ENCODE results near the gene ANTKMT. TPM values are rescaled to one million over a fixed set of nuclear protein-coding genes. Genes with fewer than 3 reads are reported as not detected.

ANTKMT gene
- total RNA-seq, 1 experiment from 2014 or later, result 19.8 TPM

DNA sequence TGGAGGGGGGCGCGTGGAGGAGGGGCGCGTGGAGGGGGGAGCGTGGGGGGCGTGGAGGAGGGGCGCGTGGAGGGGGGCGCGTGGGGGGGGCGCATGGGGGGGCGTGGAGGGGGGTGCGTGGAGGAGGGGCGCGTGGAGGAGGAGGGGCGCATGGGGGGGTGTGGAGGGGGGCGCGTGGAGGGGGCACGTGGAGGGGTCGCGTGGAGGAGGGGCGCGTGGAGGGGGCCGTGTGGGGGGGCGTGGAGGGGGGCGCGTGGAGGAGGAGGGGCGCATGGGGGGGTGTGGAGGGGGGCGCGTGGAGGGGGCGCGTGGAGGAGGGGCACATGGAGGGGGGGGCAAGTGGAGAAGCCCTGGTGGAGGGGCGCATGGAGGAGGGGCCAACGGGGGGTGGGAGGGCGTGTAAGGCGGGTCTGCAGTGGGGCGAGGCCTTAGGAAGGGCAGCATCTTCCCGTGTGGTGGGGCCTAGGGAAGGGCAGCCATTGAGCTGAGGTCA lies 46.8 kb downstream of the ANTKMT start:
- Histone ChIP-seq H3K4me3 (ENCODE audit: low read length) (no peak overlapping the region), H2AFZ (ENCODE audit: low read length) (no peak overlapping the region), H3K9me2 (replicated peaks; ENCODE audit: insufficient read depth, low read length) (no peaks in the 10 kb centered on the region), H3K9ac (ENCODE audit: low read length) (no peak overlapping the region), H4K20me1 (ENCODE audit: insufficient read depth, low read depth, low read length) (no peaks in the 10 kb centered on the region), H3K36me3 (ENCODE audit: insufficient read depth, low read length) (no peaks in the 10 kb centered on the region), H3K4me1 (ENCODE audit: low read length) (no peaks in the 10 kb centered on the region), H3K79me2 (ENCODE audit: low read length) (no peaks in the 10 kb centered on the region), H3K27me3 (ENCODE audit: low read length) (no peaks in the 10 kb centered on the region), H3K9me3 (ENCODE audit: low read length) (no peaks in the 10 kb centered on the region), H3K4me2 (ENCODE audit: low read depth, low read length, poor library complexity, severe bottlenecking) (no peak overlapping the region), H3K27ac (ENCODE audit: low read length) (no peak overlapping the region)
- DNase-seq, result no peak

DNA sequence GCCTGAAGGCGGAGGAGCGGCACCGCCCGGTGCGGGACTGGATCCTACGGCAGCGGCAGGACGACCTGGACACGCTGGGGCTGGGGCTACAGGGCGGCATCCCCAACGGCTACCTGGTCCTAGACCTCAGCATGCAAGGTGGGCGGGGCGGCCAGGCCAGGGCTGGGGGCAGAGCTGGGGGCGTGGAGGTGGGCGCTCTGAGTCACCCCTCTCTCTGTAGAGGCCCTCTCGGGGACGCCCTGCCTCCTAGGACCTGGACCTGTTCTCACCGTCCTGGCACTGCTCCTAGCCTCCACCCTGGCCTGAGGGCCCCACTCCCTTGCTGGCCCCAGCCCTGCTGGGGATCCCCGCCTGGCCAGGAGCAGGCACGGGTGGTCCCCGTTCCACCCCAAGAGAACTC lies 47.5 kb downstream of the ANTKMT start:
- H3K79me2 ChIP-seq (ENCODE audit: low read length), result no peaks in the 10 kb centered on the region
- H3K4me1 ChIP-seq (ENCODE audit: low read length), result no peaks in the 10 kb centered on the region
- no peak overlapping the region for H2AFZ ChIP-seq (ENCODE audit: low read length)
- no peaks in the 10 kb centered on the region for H4K20me1 ChIP-seq (ENCODE audit: insufficient read depth, low read depth, low read length)
- no peak for DNase-seq
- H3K4me3 ChIP-seq (ENCODE audit: low read length), result no peak overlapping the region
- H3K9ac ChIP-seq (ENCODE audit: low read length), result no peak overlapping the region
- no peaks in the 10 kb centered on the region for H3K9me3 ChIP-seq (ENCODE audit: low read length)
- H3K9me2 ChIP-seq (replicated peaks; ENCODE audit: insufficient read depth, low read length), result no peaks in the 10 kb centered on the region
- H3K36me3 ChIP-seq (ENCODE audit: insufficient read depth, low read length), result no peaks in the 10 kb centered on the region
- no peaks in the 10 kb centered on the region for H3K27me3 ChIP-seq (ENCODE audit: low read length)
- no peak overlapping the region for H3K27ac ChIP-seq (ENCODE audit: low read length)
- H3K4me2 ChIP-seq (ENCODE audit: low read depth, low read length, poor library complexity, severe bottlenecking), result no peak overlapping the region

DNA sequence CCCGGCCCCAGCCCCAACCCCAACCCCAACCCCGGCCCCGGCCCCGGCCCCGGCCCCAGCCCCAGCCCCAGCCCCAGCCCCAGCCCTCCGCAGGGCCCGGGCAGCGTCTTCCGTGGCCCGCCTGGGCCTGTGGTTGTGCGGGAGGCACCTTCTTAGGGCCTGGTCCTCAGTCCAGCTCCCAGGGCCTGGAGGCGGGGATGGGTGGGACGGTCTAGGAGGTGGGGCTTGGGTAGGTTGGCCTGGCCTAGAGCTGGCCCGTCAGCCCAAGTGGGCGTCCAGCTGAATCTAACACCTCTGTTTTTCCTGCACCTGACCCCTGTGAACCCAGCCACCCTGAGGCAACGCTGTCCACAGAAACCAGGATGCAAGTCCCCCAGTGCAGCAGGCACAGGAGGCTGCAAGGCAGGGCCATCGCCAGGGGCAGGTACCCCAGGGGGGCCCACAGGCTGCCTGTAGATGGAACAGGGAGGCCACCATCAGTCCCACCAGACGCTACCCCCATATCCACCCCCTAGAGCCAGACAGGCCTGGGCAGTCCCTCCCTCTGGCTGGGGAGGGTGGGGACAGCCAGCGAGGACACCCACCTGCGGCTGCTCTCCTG lies 48.3 kb downstream of the ANTKMT start:
- Histone ChIP-seq H3K36me3 (ENCODE audit: insufficient read depth, low read length) (no peaks in the 10 kb centered on the region), H3K4me2 (ENCODE audit: low read depth, low read length, poor library complexity, severe bottlenecking) (no peak overlapping the region), H4K20me1 (ENCODE audit: insufficient read depth, low read depth, low read length) (no peaks in the 10 kb centered on the region), H3K79me2 (ENCODE audit: low read length) (no peaks in the 10 kb centered on the region), H3K4me3 (ENCODE audit: low read length) (no peak overlapping the region), H3K9ac (ENCODE audit: low read length) (no peak overlapping the region), H3K9me2 (replicated peaks; ENCODE audit: insufficient read depth, low read length) (no peaks in the 10 kb centered on the region), H3K9me3 (ENCODE audit: low read length) (no peaks in the 10 kb centered on the region), H2AFZ (ENCODE audit: low read length) (no peak overlapping the region), H3K4me1 (ENCODE audit: low read length) (no peaks in the 10 kb centered on the region), H3K27ac (ENCODE audit: low read length) (no peak overlapping the region), H3K27me3 (ENCODE audit: low read length) (no peaks in the 10 kb centered on the region)
- no peak for DNase-seq

DNA sequence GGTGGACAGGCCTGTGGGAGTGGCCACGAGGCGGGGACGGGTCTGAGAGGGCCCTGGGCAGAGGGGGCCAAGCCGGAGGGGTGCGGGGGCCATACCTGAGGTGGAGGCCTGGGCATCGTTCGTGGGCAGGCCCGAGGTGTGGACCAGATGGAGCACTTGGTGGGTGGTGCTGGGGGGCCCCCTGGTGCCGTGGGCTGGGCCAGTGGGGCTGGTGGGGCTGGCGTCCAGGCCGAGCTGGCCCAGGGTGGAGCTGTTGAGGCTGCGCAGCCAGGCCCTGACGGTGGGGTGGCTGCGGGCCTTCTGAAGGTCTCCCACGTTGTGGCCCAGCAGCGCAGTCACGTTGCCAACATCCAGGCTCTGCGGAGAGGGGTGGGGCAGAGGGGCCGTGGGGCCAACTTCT lies 49.0 kb downstream of the ANTKMT start:
- no peak overlapping the region for H2AFZ ChIP-seq (ENCODE audit: low read length)
- no peaks in the 10 kb centered on the region for H3K9me3 ChIP-seq (ENCODE audit: low read length)
- no peak overlapping the region for H3K4me3 ChIP-seq (ENCODE audit: low read length)
- no peak for DNase-seq
- no peaks in the 10 kb centered on the region for H4K20me1 ChIP-seq (ENCODE audit: insufficient read depth, low read depth, low read length)
- H3K79me2 ChIP-seq (ENCODE audit: low read length), result no peaks in the 10 kb centered on the region
- no peaks in the 10 kb centered on the region for H3K36me3 ChIP-seq (ENCODE audit: insufficient read depth, low read length)
- no peak overlapping the region for H3K4me2 ChIP-seq (ENCODE audit: low read depth, low read length, poor library complexity, severe bottlenecking)
- no peak overlapping the region for H3K27ac ChIP-seq (ENCODE audit: low read length)
- H3K9ac ChIP-seq (ENCODE audit: low read length), result no peak overlapping the region
- no peaks in the 10 kb centered on the region for H3K27me3 ChIP-seq (ENCODE audit: low read length)
- H3K4me1 ChIP-seq (ENCODE audit: low read length), result no peaks in the 10 kb centered on the region
- H3K9me2 ChIP-seq (replicated peaks; ENCODE audit: insufficient read depth, low read length), result no peaks in the 10 kb centered on the region

DNA sequence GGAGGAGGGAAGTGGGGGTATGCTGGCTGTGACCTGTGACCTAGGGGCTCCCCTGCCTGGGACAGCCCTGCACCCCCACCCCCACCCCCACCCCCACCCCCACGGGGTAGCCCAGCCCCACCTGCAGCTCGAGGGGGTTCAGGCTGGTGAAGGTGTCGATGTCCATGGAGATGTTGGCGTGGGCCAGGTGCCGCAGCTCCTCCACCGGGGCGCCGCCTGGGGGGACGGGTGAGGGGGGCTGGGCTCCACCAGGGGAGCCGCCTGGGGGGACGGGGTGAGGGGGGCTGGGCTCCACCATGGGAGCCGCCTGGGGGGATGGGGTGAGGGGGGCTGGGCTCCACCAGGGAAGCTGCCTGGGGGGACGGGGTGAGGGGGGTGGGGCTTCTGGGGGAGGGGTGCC lies 49.5 kb downstream of the ANTKMT start:
- Histone ChIP-seq H3K9me2 (replicated peaks; ENCODE audit: insufficient read depth, low read length) (no peaks in the 10 kb centered on the region), H3K4me1 (ENCODE audit: low read length) (no peaks in the 10 kb centered on the region), H3K36me3 (ENCODE audit: insufficient read depth, low read length) (no peaks in the 10 kb centered on the region)

More for the DNA sequence above, 49.5 kb downstream of the ANTKMT start:
- Histone ChIP-seq H3K9me3 (ENCODE audit: low read length) (no peaks in the 10 kb centered on the region), H3K27me3 (ENCODE audit: low read length) (no peaks in the 10 kb centered on the region), H2AFZ (ENCODE audit: low read length) (no peak overlapping the region), H4K20me1 (ENCODE audit: insufficient read depth, low read depth, low read length) (no peaks in the 10 kb centered on the region), H3K4me3 (ENCODE audit: low read length) (no peak overlapping the region), H3K27ac (ENCODE audit: low read length) (no peak overlapping the region), H3K9ac (ENCODE audit: low read length) (no peak overlapping the region), H3K79me2 (ENCODE audit: low read length) (no peaks in the 10 kb centered on the region), H3K4me2 (ENCODE audit: low read depth, low read length, poor library complexity, severe bottlenecking) (no peak overlapping the region)
- no peak for DNase-seq

Small RNAs within 50 kb of the gene (small RNA-seq; reads per million reads assigned to genes)
- gene MIR662, result not detected

Other genes with a start within 250 kb of the ANTKMT start
- 26.7 and 51.3 TPM in 2 replicates for gene CAPN15, start 193.4 kb upstream of the ANTKMT start, total RNA-seq (2014; rRNA removed; shearing (Covaris generic); ENCODE audit: low replicate concordance)
- not detected in 2 replicates for gene PRR35, start 160.8 kb upstream of the ANTKMT start, total RNA-seq (2014; rRNA removed; shearing (Covaris generic); ENCODE audit: low replicate concordance)
- gene NHLRC4, start 154.1 kb upstream of the ANTKMT start, total RNA-seq (2014; rRNA removed; shearing (Covaris generic); ENCODE audit: low replicate concordance), result 3.7 and 5.9 TPM in 2 replicates
- 35.7 and 64.3 TPM in 2 replicates for gene PIGQ, start 151.2 kb upstream of the ANTKMT start, total RNA-seq (2014; rRNA removed; shearing (Covaris generic); ENCODE audit: low replicate concordance)
- gene RAB40C, start 131.1 kb upstream of the ANTKMT start, total RNA-seq (2014; rRNA removed; shearing (Covaris generic); ENCODE audit: low replicate concordance), result 5.9 and 11.3 TPM in 2 replicates
- gene WFIKKN1, start 90.2 kb upstream of the ANTKMT start, total RNA-seq (2014; rRNA removed; shearing (Covaris generic); ENCODE audit: low replicate concordance), result 0.22 TPM in 1 of 2 replicates, not detected in the other
- 149 and 293 TPM in 2 replicates for gene METTL26, start 84.8 kb upstream of the ANTKMT start, total RNA-seq (2014; rRNA removed; shearing (Covaris generic); ENCODE audit: low replicate concordance)
- 41.7 and 137 TPM in 2 replicates for gene MCRIP2, start 79.3 kb upstream of the ANTKMT start, total RNA-seq (2014; rRNA removed; shearing (Covaris generic); ENCODE audit: low replicate concordance)
- gene WDR90, start 71.8 kb upstream of the ANTKMT start, total RNA-seq (2014; rRNA removed; shearing (Covaris generic); ENCODE audit: low replicate concordance), result 37.2 and 55.2 TPM in 2 replicates
- gene RHOT2, start 53.0 kb upstream of the ANTKMT start, total RNA-seq (2014; rRNA removed; shearing (Covaris generic); ENCODE audit: low replicate concordance), result 73.8 and 114 TPM in 2 replicates
- gene RHBDL1, start 45.5 kb upstream of the ANTKMT start, total RNA-seq (2014; rRNA removed; shearing (Covaris generic); ENCODE audit: low replicate concordance), result 3.6 and 15.2 TPM in 2 replicates
- gene STUB1, start 40.7 kb upstream of the ANTKMT start, total RNA-seq (2014; rRNA removed; shearing (Covaris generic); ENCODE audit: low replicate concordance), result 142 and 145 TPM in 2 replicates
- 27.6 and 28.1 TPM in 2 replicates for gene JMJD8, start 36.8 kb upstream of the ANTKMT start, total RNA-seq (2014; rRNA removed; shearing (Covaris generic); ENCODE audit: low replicate concordance)
- gene WDR24, start 30.7 kb upstream of the ANTKMT start, total RNA-seq (2014; rRNA removed; shearing (Covaris generic); ENCODE audit: low replicate concordance), result 4.5 and 8.2 TPM in 2 replicates
- 0.48 and 2.1 TPM in 2 replicates for gene FBXL16, start 15.3 kb upstream of the ANTKMT start, total RNA-seq (2014; rRNA removed; shearing (Covaris generic); ENCODE audit: low replicate concordance)
- 25.2 and 132 TPM in 2 replicates for gene METRN, start 6.0 kb upstream of the ANTKMT start, total RNA-seq (2014; rRNA removed; shearing (Covaris generic); ENCODE audit: low replicate concordance)
- gene CCDC78, start 5.3 kb downstream of the ANTKMT start, total RNA-seq (2014; rRNA removed; shearing (Covaris generic); ENCODE audit: low replicate concordance), result 29.4 and 110 TPM in 2 replicates
- 57.4 and 159 TPM in 2 replicates for gene HAGHL, start 6.0 kb downstream of the ANTKMT start, total RNA-seq (2014; rRNA removed; shearing (Covaris generic); ENCODE audit: low replicate concordance)
- 32.1 and 77.4 TPM in 2 replicates for gene CIAO3, start 19.9 kb downstream of the ANTKMT start, total RNA-seq (2014; rRNA removed; shearing (Covaris generic); ENCODE audit: low replicate concordance)
- gene MSLN, start 39.6 kb downstream of the ANTKMT start, total RNA-seq (2014; rRNA removed; shearing (Covaris generic); ENCODE audit: low replicate concordance), result 0.47 TPM in 1 of 2 replicates, not detected in the other
- gene RPUSD1, start 67.2 kb downstream of the ANTKMT start, total RNA-seq (2014; rRNA removed; shearing (Covaris generic); ENCODE audit: low replicate concordance), result 26.6 and 61.1 TPM in 2 replicates
- gene CHTF18, start 67.5 kb downstream of the ANTKMT start, total RNA-seq (2014; rRNA removed; shearing (Covaris generic); ENCODE audit: low replicate concordance), result 7.9 and 35.2 TPM in 2 replicates
- gene GNG13, start 79.6 kb downstream of the ANTKMT start, total RNA-seq (2014; rRNA removed; shearing (Covaris generic); ENCODE audit: low replicate concordance), result not detected in 2 replicates
- 12.2 and 16.7 TPM in 2 replicates for gene LMF1, start 249.8 kb downstream of the ANTKMT start, total RNA-seq (2014; rRNA removed; shearing (Covaris generic); ENCODE audit: low replicate concordance)

Measured in Karpas-422 (cell line).